ENCODE data around the gene GTPBP2. TPM values are rescaled to one million over a fixed set of nuclear protein-coding genes. Genes with fewer than 3 reads are reported as not detected.

GTPBP2 gene
- total and polyA plus RNA-seq, 2 of the 13 experiments (the other 11 are each of a cell fraction or from before 2014, with no cell fraction given), result 26.9 to 88.2 TPM

GRCh38 chr6:43669050-43669921 lies 40.2 kb upstream of the GTPBP2 start:
- ChIA-PET POLR2A (interaction anchor here (1.1 to 7.5 kb wide), 5 partner anchors 34 to 257 kb away, joined by 3 to 55 read pairs (median 6); partner anchors contain the start of genes GTPBP2, MAD2L1BP and VEGFA), CTCF (ENCODE audit: low intra/inter-chr PET ratio, low total read pairs) (interaction anchor here (1.0 to 1.2 kb wide), 3 partner anchors 30 to 105 kb away, joined by 3 read pairs; no protein-coding TSS in a partner anchor)
- in situ Hi-C loops (cut with HindIII; ENCODE audit: extremely low pct_ligation_motif_present, low pct_unique_long_range_greater_than_20kb) (loop anchor here (5.0 kb wide), 1 partner anchor 408 kb away; no protein-coding TSS in a partner anchor), intact Hi-C loops (cut with micrococcal nuclease; ENCODE audit: unreplicated experiment) (loop anchor here (5.0 to 10.0 kb wide), 3 partner anchors 64 to 183 kb away; no protein-coding TSS in a partner anchor)
- FAIRE-seq, result no peak
- Histone ChIP-seq H3K36me3 (replicated peaks in 1 of 2; ENCODE audit: control insufficient read depth in 1 of 2, insufficient read depth in 2 of 2, low read length in 2 of 2) (peaks cover 11 to 22% of the 10 kb centered on the region in 2 experiments), H3K4me3 (replicated peaks in 1 of 3; ENCODE audit: insufficient read depth in 1 of 3, low read depth in 2 of 3, low read length in 3 of 3) (no peak overlapping the region), H4K20me1 (ENCODE audit: insufficient read depth, low read length) (no peaks in the 10 kb centered on the region), H3K9ac (ENCODE audit: insufficient read depth, low read depth, low read length) (no peak overlapping the region; the same call in 1 of the 2 replicates), H3K27ac (ENCODE audit: extremely low read length, insufficient read depth, low read length) (no peak overlapping the region), H3K79me2 (ENCODE audit: insufficient read depth, low read length) (no peaks in the 10 kb centered on the region), H2AFZ (ENCODE audit: low read length) (no peak overlapping the region), H3K9me3 (ENCODE audit: low read length) (no peaks in the 10 kb centered on the region), H3K4me1 (ENCODE audit: insufficient read depth, low read length) (peaks cover 79% of the 10 kb centered on the region), H3K4me2 (ENCODE audit: low read depth, low read length) (no peak overlapping the region), H3K27me3 (ENCODE audit: control insufficient read depth in 1 of 2, insufficient read depth in 2 of 2, low read length in 2 of 2) (peaks cover 2 to 18% of the 10 kb centered on the region in 2 experiments; a peak in 4 of 5 replicates)
- WGBS (ENCODE audit: low lambda C conversion rate), result 91% methylated on average over 9 of the region's 15 CpGs
- no peak for DNase-seq (ENCODE audit: low spot score)
- TSS peak; percentile 22 for BruUV-seq (replicated peaks)
- no peak for ATAC-seq
- no peak for TF ChIP-seq TRIM22 (IDR thresholded peaks at IDR 0.05)
- no peak for TF ChIP-seq BRF2 (CRISPR knock-in tag; IDR thresholded peaks at IDR 0.05)
- TF ChIP-seq DZIP1 (CRISPR knock-in tag; IDR thresholded peaks at IDR 0.05), result peak; percentile 75; the same call in 1 of the 2 replicates
- TF ChIP-seq FOXJ3 (CRISPR knock-in tag; IDR thresholded peaks at IDR 0.05; ENCODE audit: borderline replicate concordance), result no peak
- peak; percentile 56; the same call in 1 of the 2 replicates for TF ChIP-seq ZMAT3 (CRISPR knock-in tag; conservative IDR thresholded peaks at IDR 0.05)
- TF ChIP-seq ZNF510 (CRISPR knock-in tag; IDR thresholded peaks at IDR 0.05; ENCODE audit: low read depth), result no peak
- no peak for TF ChIP-seq FOXA3 (CRISPR knock-in tag; IDR thresholded peaks at IDR 0.05)
- peak; percentile 69; the same call in 1 of the 2 replicates for TF ChIP-seq ZBTB33 (CRISPR knock-in tag; IDR thresholded peaks at IDR 0.05)
- TF ChIP-seq HIC2 (CRISPR knock-in tag; IDR thresholded peaks at IDR 0.05; ENCODE audit: low read depth), result 0 out of 2 replicates have a peak, but pooled peaks have one; percentile 22
- no peak for TF ChIP-seq ZFP37 (CRISPR knock-in tag; IDR thresholded peaks at IDR 0.05; ENCODE audit: borderline replicate concordance)
- TF ChIP-seq MXD3 (CRISPR knock-in tag; IDR thresholded peaks at IDR 0.05), result no peak
